Measurements from ENCODE around the gene DCANP1.

DCANP1 gene

DNA sequence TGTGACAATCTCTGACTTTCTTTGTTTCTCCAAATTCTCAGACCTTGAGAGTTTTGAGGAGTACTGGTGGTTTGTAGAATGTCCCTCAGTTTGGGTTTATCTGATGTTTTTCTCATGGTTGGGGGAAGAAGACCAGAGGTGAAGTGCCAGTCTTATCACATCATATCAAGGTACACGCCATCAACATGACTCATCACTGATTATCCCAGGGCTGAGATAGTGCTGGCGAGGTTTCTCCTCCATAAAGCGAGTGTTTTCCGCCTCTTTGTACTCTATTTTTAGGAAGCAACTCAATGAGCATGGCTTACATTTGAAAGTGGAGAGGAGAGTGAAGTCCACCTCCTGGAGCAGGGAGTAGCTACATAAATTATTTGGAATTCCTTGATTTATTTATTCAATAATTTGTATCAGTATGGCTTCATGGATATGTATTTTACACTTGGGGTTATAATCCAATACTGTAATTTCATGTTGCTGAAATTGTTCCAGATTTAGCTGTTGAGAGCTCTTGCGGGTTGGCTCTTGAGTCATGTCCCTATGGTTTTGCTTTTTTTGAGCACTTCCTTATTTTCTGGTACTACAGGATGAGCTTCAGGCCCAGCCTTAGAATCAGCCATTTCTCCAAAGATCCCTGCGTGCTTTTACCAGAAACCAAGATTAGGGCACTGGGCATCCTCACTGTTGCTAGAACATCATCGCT lies 23.9 kb downstream of the DCANP1 start:
- DNase-seq (ENCODE audit: low spot score) = no peak

DNA sequence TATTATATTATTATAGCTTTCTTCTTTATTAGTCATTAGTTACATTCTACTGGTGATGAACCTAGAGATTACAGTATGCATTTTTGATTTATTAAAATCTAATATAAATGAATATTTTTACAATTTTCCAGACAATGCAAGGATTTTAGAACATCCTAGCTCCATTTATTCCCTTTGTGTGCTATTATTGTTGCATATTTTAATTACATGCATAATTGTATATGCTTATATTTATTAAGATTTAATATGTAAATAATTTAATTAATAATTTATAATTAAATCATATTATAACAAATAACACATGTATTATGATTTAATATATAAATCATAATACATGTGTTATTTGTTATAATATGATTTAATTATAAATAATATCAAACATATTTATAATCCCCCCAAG lies 24.7 kb downstream of the DCANP1 start:
- no peak for DNase-seq (ENCODE audit: low spot score)

DNA sequence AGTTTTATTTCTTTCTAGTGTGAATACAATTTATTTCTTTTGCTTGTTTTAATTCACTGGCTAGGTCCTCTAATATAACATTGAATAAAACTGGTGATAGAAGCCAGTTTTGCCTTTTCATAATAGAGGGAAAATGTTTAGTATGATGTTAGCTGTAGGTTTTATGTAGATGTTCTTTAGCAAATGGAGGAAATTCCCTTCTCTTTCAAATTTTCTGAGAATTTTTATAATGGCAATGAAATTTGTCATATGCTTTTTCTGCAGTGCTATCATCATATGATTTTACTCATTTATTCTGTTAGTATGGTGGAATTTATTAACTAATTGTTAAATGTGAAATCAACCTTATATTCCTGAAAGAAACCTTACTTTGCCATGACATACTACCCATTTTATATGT lies 30.1 kb downstream of the DCANP1 start:
- DNase-seq (ENCODE audit: low spot score) = no peak

DNA sequence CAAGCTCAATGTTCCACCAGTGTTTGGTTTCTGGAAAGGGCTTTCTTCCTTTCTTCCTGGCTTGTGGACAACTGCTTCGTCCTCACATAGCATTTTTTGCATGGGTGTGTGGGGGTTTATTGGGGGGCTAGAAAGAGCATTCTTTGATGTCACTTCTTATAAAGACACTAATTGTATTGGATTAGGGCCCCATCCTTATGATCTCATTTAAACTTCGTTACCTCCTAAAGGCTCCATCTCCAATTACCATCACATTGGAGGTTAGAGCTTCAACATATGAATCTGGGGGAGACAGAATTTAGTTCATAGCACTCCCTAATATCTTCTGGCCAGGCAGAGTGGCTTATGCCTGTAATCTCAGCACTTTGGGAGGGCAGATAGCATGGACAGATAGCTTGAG lies 42.1 kb downstream of the DCANP1 start:
- DNase-seq (ENCODE audit: low spot score) = no peak

DNA sequence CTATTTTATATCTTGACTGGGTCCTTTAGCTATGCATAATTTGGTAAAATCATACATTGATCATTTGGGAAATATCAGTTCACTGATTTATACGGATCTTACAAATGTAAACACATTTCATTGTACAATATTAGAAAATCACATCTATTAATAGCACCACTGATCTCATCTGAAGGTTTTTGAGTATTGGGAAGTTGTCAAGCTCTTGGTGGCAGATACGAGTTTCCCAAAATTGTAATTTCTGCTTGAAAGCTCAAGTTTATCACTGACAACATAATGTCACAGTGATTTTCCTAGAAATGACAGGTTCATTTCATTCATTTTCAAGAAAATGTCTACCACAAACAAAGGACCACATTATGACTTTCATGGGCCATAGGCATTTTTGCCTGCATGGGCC lies 45.1 kb downstream of the DCANP1 start:
- no peak for DNase-seq (ENCODE audit: low spot score)

DNA sequence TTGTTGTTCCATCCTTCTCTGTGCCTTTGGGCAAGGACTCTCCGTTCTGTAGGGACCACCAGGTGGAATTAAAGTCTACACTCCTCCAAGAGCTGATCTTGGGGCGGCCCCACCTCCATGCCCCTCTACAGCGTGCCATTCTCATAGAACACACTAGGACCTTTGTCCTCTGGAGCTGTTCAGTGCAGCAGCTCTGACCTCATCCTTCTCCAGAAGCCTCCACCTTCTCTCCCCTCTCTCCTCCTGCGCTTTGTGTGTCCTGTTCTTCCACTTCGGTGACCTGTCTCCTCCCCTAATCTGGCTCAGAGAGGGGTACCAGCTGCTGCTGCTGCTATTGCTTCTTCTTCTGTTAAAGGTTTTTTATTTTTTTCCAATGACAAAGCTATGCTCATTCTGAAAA lies 46.3 kb downstream of the DCANP1 start:
- DNase-seq (ENCODE audit: low spot score) = no peak

DNA sequence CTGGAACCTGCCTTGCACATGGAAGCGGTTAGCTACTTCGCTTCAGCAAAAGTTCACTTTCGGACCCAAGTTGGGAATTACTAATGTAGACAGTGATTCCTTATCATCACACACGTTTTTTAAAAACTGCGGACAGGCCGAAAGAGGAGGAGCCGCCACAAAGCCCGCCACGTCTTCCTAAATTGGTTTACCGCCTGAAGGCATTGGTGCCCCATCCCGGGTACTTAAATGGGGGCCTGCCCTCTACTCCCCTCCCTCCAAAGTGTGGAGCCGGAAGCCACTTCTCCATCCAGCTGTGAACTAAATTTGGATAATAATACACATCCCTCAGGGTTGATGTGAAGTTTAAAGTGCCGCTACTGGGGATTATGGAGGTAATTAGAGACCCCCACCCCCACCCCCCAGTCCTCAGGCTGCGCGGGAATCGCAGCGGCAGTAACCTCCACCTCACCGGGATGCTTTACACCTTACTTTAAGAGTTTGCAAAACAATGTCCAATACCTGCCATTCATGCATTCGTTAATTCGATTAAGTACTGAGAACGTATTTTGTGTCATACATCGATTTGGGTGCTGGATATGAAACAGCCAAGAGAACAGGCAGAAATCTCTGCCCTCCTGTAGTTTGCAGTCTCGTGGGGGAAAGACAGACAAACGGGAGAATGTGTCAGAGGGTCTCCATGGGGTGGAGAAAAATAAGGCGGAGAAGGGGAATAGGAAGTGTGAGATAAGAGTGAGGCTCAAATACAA lies 47.2 kb downstream of the DCANP1 start:
- DNase-seq (ENCODE audit: low spot score) = no peak

DNA sequence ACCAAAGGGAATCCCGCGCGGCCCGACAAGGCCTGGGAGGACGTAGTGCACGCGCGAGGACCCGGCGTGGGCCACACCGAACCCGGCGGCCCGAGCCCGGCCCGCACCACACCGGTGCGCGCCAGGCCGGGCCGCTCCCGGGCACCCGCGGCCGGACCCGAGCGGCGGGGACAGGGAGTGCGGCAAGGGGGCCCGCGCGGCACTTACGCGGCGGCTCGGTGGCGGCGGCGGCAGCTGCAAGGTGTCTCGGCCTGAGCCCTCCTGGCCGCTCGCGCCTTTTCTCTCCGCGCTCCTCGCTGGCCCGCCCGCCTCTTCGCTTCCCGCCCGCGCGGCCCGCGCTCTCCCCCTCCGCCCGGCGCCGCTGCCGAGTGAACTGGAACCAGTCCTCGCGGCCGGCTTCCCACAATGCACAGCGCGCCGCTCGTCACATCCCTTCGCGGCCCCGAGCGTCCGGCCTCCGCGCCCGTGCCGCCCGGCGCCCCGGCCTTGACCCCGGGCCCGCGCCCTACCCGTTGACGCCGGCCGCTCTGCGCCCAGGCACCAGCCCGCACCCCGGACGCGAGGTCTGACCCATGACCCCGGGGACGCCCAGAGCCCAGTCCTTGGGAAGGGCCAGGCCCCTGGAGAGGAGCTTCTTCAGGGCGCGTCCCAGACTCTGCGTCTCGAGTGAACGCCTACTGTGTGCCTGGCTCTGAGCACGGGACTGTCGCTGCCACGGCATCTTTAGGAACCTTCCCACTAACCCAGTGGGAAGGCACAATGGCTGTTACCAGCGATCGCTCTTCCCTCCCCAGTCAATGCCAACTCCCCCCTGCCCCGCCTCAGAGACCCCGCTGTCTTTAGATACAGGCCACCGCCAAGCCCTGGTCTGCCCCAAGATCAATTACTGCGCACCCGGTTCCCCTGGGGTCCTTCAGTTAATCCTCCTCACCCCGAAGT lies 48.0 kb downstream of the DCANP1 start, which contains the start of gene MACROH2A1:
Gene MACROH2A1 (minus strand): TSS at position 377 of the 939 bp plus-strand sequence. CDS start 10,138 bp downstream, outside the sequence.
- DNase-seq (ENCODE audit: low spot score) = peak; percentile 89

DNA sequence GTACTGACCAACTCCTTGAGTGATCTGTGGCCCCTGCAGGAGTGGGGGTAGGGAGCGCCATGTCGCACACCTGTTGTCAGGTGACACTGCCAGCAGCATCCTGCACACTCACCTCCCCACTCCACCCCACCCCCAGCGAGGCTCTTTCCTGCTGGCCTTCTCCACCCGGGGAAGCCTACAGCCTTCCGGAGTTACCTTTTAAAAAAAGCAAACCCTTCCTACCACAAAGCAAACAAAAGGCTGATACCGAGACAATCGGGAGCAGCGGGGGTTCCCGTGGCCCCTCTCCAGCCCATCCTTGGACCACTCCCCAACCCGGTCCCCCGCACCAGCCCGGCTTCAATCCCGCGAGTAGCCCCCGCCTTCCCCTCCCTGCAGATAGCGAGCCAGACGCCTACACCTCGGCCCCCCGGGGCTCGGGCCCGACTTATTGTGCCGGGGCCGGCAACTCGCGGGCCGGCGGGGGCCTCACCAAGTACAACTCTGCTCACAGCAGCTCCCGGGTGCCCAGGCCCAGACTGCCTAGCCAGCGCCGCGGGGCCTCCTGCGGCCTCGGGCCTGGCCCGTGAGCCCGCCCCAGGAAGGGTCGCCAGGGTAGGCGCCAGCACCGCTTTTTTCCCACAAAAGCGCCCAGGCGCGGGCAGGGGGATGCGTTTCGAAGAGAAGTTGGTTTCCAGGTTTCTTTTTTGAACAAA lies 48.8 kb downstream of the DCANP1 start:
- DNase-seq (ENCODE audit: low spot score) = no peak

DNA sequence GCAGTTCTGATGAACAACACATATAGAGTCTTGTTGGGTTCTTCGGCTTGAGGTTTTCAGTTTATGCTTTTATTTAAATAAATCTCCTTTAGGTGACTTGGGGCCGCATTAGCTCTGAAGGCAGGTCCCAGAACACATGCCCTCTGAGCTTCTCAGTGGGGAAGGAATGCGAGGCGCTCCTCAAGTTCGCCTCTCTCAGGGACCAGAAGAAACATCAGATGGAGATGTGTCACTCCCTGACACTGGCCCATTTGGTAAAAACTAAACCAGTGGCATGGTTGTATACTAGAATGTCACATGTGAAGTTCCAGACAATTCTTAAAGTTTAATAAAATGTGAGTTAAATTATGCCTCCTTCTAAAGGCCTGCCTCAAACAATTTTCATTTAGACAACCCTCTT lies 50.1 kb downstream of the DCANP1 start:
- no peak for DNase-seq (ENCODE audit: low spot score)

DNA sequence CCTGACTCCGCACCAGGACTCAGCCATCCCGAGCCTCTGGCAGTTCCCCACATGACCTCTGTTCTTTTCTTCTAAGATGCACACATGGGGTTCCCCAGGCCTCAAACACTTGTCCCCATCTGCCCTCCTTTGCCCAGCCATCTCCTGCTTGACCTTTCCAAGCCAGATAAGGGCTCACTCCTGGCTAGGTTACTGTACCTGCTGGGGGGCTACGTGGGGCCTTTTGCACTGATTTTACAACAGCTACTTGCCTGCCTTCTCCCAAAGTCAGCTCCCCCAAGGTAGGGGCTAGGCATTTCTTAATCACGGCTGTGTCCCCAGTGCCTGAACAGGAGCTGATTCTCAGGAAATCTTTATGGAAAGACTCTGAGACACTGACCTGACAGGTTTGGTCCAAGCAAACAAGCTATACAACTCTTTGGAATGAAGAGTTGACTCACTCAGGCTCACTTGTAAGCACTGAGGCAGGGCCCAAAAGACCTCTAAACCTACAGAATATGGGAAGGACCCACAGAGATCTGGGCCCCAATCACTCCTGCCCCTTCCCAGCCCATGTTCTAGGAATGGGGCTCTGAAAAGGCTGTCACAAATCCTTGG lies 50.6 kb downstream of the DCANP1 start:
- no peak for DNase-seq (ENCODE audit: low spot score)

DNA sequence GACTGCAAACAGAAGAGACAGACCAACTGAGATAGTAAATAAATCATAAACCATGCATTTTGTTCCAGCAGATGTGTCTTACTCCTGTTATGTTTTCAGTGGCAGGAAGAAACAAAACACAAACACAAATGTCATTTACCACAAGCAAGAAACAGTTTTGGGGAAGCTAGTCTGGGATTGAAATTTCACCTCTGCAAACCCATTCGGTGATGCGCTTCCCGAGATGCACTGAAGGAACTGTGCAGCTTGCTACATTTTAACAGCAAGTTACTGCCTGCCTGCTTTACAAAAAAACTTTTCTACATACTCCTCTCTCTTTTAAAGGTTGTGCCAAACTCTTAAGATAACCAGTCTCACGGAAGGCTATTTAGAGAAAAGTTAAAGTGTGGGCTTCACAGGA lies 51.3 kb downstream of the DCANP1 start:
- DNase-seq (ENCODE audit: low spot score) = no peak

DNA sequence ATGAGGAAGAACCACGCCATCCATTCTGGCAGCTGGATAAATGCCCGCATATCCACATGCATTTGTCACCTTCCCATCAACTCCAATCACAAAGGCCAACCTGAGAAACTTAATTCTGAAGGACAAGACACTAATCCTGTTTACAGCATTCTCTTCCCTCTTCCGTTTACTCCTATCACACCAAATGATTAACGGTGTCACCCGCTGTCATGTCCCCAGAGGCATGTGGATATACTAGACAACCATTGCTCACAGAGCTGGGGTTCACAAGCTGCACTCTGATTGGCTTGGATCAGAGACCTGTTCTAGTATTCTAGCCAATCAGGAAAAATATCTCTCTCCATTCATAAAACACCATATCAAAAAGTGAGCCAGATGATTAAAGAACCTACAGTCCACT lies 51.7 kb downstream of the DCANP1 start:
- DNase-seq (ENCODE audit: low spot score) = no peak

Data from Ammon's horn (tissue), 1 donor.